K562 (cell line): ENCODE results near the gene PFKFB2. TPM values are rescaled to one million over a fixed set of nuclear protein-coding genes. Genes with fewer than 3 reads are reported as not detected.

Experiments used
- FOXK2 ChIP-seq, 2 experiments: fragments of 450-650 bp; IDR thresholded peaks in 1 of 2; conservative IDR thresholded peaks in 1 of 2; 2 replicates each; pipeline ENCODE4 v1.6.1; 2016; ENCODE audit warnings: low read depth in 2 of 2, mild to moderate bottlenecking in 1 of 2
- GABPB1 ChIP-seq: sonication (generic); formaldehyde crosslinking; IDR thresholded peaks from 2 replicates; pipeline ENCODE4 v1.8.0; 2022; ENCODE audit warnings: mild to moderate bottlenecking, missing genetic modification reagents
- NR4A1 ChIP-seq, 2 experiments: fragments of 250-450 bp in 1 of 2; fragments of 450-650 bp in 1 of 2; sonication (Bioruptor Pico) in 1 of 2; IDR thresholded peaks; 2 replicates each; pipeline versions ENCODE4 v1.4.0 to v1.6.1; 2016 to 2020; ENCODE audit warnings: mild to moderate bottlenecking in 2 of 2, missing compliant biosample characterization in 1 of 2, missing genetic modification characterization in 1 of 2, moderate library complexity in 1 of 2
- RB1 ChIP-seq: fragments of 450-650 bp; IDR thresholded peaks from 2 replicates; pipeline ENCODE4 v1.6.1; 2017; ENCODE audit warnings: low read depth, mild to moderate bottlenecking
- THRAP3 ChIP-seq: fragments of 450-650 bp; IDR thresholded peaks from 2 replicates; pipeline ENCODE4 v1.6.1; 2016; ENCODE audit warnings: mild to moderate bottlenecking, inconsistent platforms, borderline replicate concordance
- ZNF175 ChIP-seq: fragments of 200-800 bp; sonication (Bioruptor generic); IDR thresholded peaks from 2 replicates; pipeline ENCODE4 v1.6.1; 2016; ENCODE audit warnings: low read depth, mild to moderate bottlenecking, missing genetic modification characterization, missing compliant biosample characterization
- ZNF239 ChIP-seq: fragments of 250-450 bp; sonication (Bioruptor Pico); IDR thresholded peaks from 2 replicates; pipeline ENCODE4 v1.4.0; 2020; ENCODE audit warnings: mild to moderate bottlenecking
- ZNF584 ChIP-seq: fragments of 200-800 bp; sonication (Bioruptor generic); IDR thresholded peaks from 2 replicates; pipeline ENCODE4 v1.6.1; 2016; ENCODE audit warnings: low read depth, mild to moderate bottlenecking, missing genetic modification characterization, missing compliant biosample characterization
- polyA plus RNA-seq, 8 experiments: library from polyadenylated mRNA; depleted of rRNA in 4 of 8; stranded (reverse) in 5 of 8; unstranded in 3 of 8; fragments of >200 nt; fragmentation: Nextera tagmentation in 2 of 8; fragmentation: Illumina TruSeq in 1 of 8; extraction: Ambion mirVana in 2 of 8; extraction: Trizol in 1 of 8; gene quantifications; 2 replicates each; pipeline versions ENCODE4 v1.2.1 to v1.2.3, GENCODE V29; 2011 to 2014; ENCODE audit warnings: inconsistent platforms in 1 of 8, missing spikeins in 1 of 8
- total RNA-seq, 7 experiments: library from RNA; depleted of rRNA in 6 of 7; stranded (reverse); fragments of >200 nt in 6 of 7; fragmentation: Illumina TruSeq in 2 of 7; extraction: Trizol in 2 of 7; gene quantifications; 2 replicates each; pipeline versions ENCODE4 v1.2.1 to v1.2.3, GENCODE V29; 2011 to 2021; ENCODE audit warnings: low replicate concordance in 1 of 7
- TF ChIP-seq, protein P1 (sequence below): fragments of 450-650 bp; IDR thresholded peaks from 2 replicates; pipeline ENCODE4 v1.6.1; 2018; ENCODE audit warnings: mild to moderate bottlenecking, low read depth; ENCODE audit not compliant: partially characterized antibody
- TF ChIP-seq, protein P2 (sequence below): sonication (generic); formaldehyde crosslinking; IDR thresholded peaks from 2 replicates; pipeline ENCODE4 v1.8.0; 2022; ENCODE audit warnings: missing genetic modification reagents, mild to moderate bottlenecking, moderate library complexity, borderline replicate concordance
- TF ChIP-seq, protein P3 (sequence below), 2 experiments: fragments of 450-650 bp in 1 of 2; sonication (generic) in 1 of 2; formaldehyde crosslinking in 1 of 2; IDR thresholded peaks; 2 replicates each; pipeline versions ENCODE4 v1.7.1 to v1.9.0; 2016 to 2022; ENCODE audit warnings: inconsistent platforms in 1 of 2, mild to moderate bottlenecking in 1 of 2, missing genetic modification reagents in 1 of 2
- TF ChIP-seq, protein P4 (sequence below): sonication (generic); formaldehyde crosslinking; IDR thresholded peaks from 2 replicates; pipeline ENCODE4 v1.8.0; 2022; ENCODE audit warnings: mild to moderate bottlenecking, low read depth, missing genetic modification reagents

Gene PFKFB2
- total and polyA plus RNA-seq, 9 of the 15 experiments (the other 6 are each of a cell fraction or from before 2014, with no cell fraction given), result 6.9 to 26.0 (median 16.4) TPM

DNA sequence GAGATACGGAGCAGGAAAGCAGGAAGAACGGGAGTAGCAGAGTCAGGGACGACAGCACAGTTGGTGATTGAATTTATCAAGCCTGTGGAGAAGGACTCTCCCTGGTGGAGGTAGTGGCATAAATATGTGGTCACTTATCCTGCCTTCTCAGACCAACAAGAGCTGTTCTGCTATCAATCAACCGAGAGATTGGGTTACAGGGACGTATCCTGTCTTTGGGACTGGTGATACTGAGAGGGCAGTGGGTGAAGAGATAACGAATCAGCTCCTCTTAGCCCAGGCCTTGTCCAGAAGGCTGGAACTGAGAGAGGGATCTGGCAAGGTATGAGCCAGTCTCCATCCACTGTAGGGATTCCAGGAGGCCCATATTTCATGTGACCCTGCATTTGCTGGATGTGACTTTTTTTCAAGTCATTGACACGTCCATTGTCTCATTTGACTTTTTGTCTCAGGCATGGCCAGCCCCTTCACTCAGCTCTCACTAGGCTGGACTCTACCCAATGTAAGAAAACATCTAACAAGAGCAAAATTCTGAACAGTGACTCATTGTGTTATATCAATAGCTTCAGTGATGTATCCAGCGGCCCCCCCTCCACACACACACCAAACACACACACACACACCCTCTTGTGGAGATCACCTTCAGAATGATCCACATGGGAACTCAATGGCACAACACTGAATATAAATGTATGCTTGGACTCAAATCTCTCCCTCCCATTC is 31.8 kb upstream of the PFKFB2 start (continued):
- TF ChIP-seq NR4A1 (CRISPR knock-in tag; IDR thresholded peaks at IDR 0.05) (peak; percentile 66; the same call in 1 of the 2 replicates), NR4A1 (tag; IDR thresholded peaks at IDR 0.05) (peak; percentile 47; the same call in 1 of the 2 replicates), ZNF239 (CRISPR knock-in tag) (no peak), RB1 (no peak), THRAP3 (no peak), ZNF175 (CRISPR knock-in tag) (peak; percentile 82), ZNF584 (CRISPR knock-in tag) (peak; percentile 65; the same call in 1 of the 2 replicates), GABPB1 (no peak), FOXK2 (conservative IDR thresholded peaks at IDR 0.05 in 1 of 2, IDR thresholded peaks at IDR 0.05 in 1 of 2; ENCODE audit: low read depth in 2 of 2) (peak; percentile 43 to 68)
- TF ChIP-seq, protein P1, sequence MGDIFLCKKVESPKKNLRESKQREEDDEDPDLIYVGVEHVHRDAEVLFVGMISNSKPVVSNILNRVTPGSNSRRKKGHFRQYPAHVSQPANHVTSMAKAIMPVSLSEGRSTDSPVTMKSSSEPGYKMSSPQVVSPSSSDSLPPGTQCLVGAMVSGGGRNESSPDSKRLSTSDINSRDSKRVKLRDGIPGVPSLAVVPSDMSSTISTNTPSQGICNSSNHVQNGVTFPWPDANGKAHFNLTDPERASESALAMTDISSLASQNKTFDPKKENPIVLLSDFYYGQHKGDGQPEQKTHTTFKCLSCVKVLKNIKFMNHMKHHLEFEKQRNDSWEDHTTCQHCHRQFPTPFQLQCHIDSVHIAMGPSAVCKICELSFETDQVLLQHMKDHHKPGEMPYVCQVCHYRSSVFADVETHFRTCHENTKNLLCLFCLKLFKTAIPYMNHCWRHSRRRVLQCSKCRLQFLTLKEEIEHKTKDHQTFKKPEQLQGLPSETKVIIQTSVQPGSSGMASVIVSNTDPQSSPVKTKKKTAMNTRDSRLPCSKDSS, result no peak
- TF ChIP-seq, protein P2, sequence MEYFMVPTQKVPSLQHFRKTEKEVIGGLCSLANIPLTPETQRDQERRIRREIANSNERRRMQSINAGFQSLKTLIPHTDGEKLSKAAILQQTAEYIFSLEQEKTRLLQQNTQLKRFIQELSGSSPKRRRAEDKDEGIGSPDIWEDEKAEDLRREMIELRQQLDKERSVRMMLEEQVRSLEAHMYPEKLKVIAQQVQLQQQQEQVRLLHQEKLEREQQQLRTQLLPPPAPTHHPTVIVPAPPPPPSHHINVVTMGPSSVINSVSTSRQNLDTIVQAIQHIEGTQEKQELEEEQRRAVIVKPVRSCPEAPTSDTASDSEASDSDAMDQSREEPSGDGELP (CRISPR knock-in tag), result peak; percentile 38; the same call in 1 of the 2 replicates
- TF ChIP-seq, protein P3, sequence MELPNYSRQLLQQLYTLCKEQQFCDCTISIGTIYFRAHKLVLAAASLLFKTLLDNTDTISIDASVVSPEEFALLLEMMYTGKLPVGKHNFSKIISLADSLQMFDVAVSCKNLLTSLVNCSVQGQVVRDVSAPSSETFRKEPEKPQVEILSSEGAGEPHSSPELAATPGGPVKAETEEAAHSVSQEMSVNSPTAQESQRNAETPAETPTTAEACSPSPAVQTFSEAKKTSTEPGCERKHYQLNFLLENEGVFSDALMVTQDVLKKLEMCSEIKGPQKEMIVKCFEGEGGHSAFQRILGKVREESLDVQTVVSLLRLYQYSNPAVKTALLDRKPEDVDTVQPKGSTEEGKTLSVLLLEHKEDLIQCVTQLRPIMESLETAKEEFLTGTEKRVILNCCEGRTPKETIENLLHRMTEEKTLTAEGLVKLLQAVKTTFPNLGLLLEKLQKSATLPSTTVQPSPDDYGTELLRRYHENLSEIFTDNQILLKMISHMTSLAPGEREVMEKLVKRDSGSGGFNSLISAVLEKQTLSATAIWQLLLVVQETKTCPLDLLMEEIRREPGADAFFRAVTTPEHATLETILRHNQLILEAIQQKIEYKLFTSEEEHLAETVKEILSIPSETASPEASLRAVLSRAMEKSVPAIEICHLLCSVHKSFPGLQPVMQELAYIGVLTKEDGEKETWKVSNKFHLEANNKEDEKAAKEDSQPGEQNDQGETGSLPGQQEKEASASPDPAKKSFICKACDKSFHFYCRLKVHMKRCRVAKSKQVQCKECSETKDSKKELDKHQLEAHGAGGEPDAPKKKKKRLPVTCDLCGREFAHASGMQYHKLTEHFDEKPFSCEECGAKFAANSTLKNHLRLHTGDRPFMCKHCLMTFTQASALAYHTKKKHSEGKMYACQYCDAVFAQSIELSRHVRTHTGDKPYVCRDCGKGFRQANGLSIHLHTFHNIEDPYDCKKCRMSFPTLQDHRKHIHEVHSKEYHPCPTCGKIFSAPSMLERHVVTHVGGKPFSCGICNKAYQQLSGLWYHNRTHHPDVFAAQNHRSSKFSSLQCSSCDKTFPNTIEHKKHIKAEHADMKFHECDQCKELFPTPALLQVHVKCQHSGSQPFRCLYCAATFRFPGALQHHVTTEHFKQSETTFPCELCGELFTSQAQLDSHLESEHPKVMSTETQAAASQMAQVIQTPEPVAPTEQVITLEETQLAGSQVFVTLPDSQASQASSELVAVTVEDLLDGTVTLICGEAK (IDR thresholded peaks at IDR 0.05), result 0 out of 2 replicates have a peak, but pooled peaks have one; percentile 12
- TF ChIP-seq, protein P3 (CRISPR knock-in tag; IDR thresholded peaks at IDR 0.05), result no peak
- TF ChIP-seq, protein P4, sequence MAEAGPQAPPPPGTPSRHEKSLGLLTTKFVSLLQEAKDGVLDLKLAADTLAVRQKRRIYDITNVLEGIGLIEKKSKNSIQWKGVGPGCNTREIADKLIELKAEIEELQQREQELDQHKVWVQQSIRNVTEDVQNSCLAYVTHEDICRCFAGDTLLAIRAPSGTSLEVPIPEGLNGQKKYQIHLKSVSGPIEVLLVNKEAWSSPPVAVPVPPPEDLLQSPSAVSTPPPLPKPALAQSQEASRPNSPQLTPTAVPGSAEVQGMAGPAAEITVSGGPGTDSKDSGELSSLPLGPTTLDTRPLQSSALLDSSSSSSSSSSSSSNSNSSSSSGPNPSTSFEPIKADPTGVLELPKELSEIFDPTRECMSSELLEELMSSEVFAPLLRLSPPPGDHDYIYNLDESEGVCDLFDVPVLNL, result no peak
